Panc1 (cell line): ENCODE measurements around the gene TRA2A. TPM values are rescaled to one million over a fixed set of nuclear protein-coding genes. Genes with fewer than 3 reads are reported as not detected.

ENCODE experiments used
- ATAC-seq: fragments of 200-7000 bp; cut with Tn5 transposase; 2 replicates; pipeline ENCODE4 v1.9.1; 2020; ENCODE audit warnings: mild to moderate bottlenecking, moderate library complexity
- BruUV-seq: library from RNA; stranded (reverse); fragments of 400-500 nt; replicated peaks from 2 replicates; lab custom pipeline; 2021; lab: Mats Ljungman, UMichigan
- CTCF ChIA-PET: fragments of 300-600 bp; sonication (Branson Sonifier 250); formaldehyde crosslinking; loops from one replicate; lab custom pipeline; 2022; ENCODE audit warnings: antibody characterized with exemption; lab: Charles Lee
- POLR2A ChIA-PET: fragments of 300-600 bp; sonication (Branson Sonifier 250); formaldehyde crosslinking; loops from one replicate; lab custom pipeline; 2022; ENCODE audit warnings: antibody characterized with exemption; lab: Charles Lee
- DNase-seq: peaks from one replicate; pipeline ENCODE4 v3.0.0-alpha.2; 2010; ENCODE audit warnings: low read depth, low spot score
- H3K27ac ChIP-seq: 2 replicates; pipeline ENCODE4 v1.5.1; 2011; ENCODE audit warnings: mild to moderate bottlenecking, low read length, inconsistent platforms
- H3K27me3 ChIP-seq: fragments of 200-500 bp; sonication (Bioruptor generic); 2 replicates; pipeline ENCODE4 v1.6.0; 2014; ENCODE audit warnings: low read length, inconsistent platforms; ENCODE audit not compliant: control insufficient read depth, insufficient read depth
- H3K36me3 ChIP-seq: fragments of 200-500 bp; sonication (Bioruptor generic); 2 replicates; pipeline ENCODE4 v1.5.1; 2014; ENCODE audit warnings: inconsistent platforms, mild to moderate bottlenecking, low read length, moderate library complexity; ENCODE audit not compliant: control insufficient read depth, insufficient read depth
- H3K4me1 ChIP-seq: 2 replicates; pipeline ENCODE4 v1.5.1; 2011; ENCODE audit warnings: inconsistent platforms, mild to moderate bottlenecking, low read length, moderate library complexity; ENCODE audit not compliant: control insufficient read depth, insufficient read depth
- H3K4me3 ChIP-seq, 2 experiments: 2 replicates each; pipeline ENCODE4 v1.5.1; 2011 to 2012; ENCODE audit warnings: low read depth in 2 of 2, low read length in 2 of 2, mild to moderate bottlenecking in 2 of 2, inconsistent platforms in 1 of 2, moderate library complexity in 1 of 2
- H3K9me3 ChIP-seq: fragments of 200-500 bp; sonication (Bioruptor generic); 2 replicates; pipeline ENCODE4 v1.5.1; 2014; ENCODE audit warnings: low read depth, mild to moderate bottlenecking, inconsistent platforms, low read length, moderate library complexity; ENCODE audit not compliant: control insufficient read depth, insufficient read depth
- CTCF ChIP-seq: fragments of 450-650 bp; IDR thresholded peaks from 2 replicates; pipeline ENCODE4 v1.5.1; 2017; ENCODE audit warnings: mild to moderate bottlenecking
- POLR2AphosphoS5 ChIP-seq: IDR thresholded peaks from 2 replicates; pipeline ENCODE4 v1.6.1; 2012; ENCODE audit warnings: mild to moderate bottlenecking, low read depth, low read length, moderate library complexity
- REST ChIP-seq, 2 experiments: IDR thresholded peaks; 2 replicates each; pipeline ENCODE4 v1.6.1; 2011 to 2012; ENCODE audit warnings: low read depth in 2 of 2, control low read depth in 1 of 2, low read length in 1 of 2, mild to moderate bottlenecking in 1 of 2, moderate library complexity in 1 of 2; ENCODE audit not compliant: insufficient read depth in 1 of 2
- SIN3A ChIP-seq: IDR thresholded peaks from 2 replicates; pipeline ENCODE4 v1.6.1; 2012; ENCODE audit warnings: low read depth, mild to moderate bottlenecking, low read length, moderate library complexity, borderline replicate concordance; ENCODE audit not compliant: insufficient read depth
- TCF7L2 ChIP-seq: IDR thresholded peaks from 2 replicates; pipeline ENCODE4 v1.6.1; 2011; ENCODE audit warnings: mild to moderate bottlenecking, low read depth, low read length, inconsistent platforms
- in situ Hi-C: cut with HindIII; loops from 2 replicates; pipeline ENCODE4 v1.10.0; 2016; ENCODE audit warnings: low sequenced_read_pairs, low pct_unique_long_range_greater_than_20kb
- intact Hi-C: fragments of 100-400 bp; cut with micrococcal nuclease; formaldehyde crosslinking; loops from one replicate; pipeline ENCODE4 v1.10.0; 2022; ENCODE audit not compliant: unreplicated experiment
- total RNA-seq: library from RNA; stranded (reverse); gene quantifications from one replicate; pipeline ENCODE4 v1.2.1, GENCODE V29; 2021; ENCODE audit not compliant: unreplicated experiment

TRA2A gene
- total RNA-seq, 1 experiment from 2014 or later, result 106 TPM

- in situ Hi-C loops (no loop called here), intact Hi-C loops (no loop called here)
- TF ChIP-seq REST (IDR thresholded peaks at IDR 0.05; ENCODE audit: insufficient read depth in 1 of 2, low read depth in 2 of 2, low read length in 1 of 2) (no peak), TCF7L2 (no peak), CTCF (no peak), POLR2AphosphoS5 (no peak), SIN3A (no peak)
- Histone ChIP-seq H3K4me3 (peak overlapping the region; percentile 87 to 98), H3K27me3 (no peaks in the 10 kb centered on the region), H3K4me1 (peaks cover 42% of the 10 kb centered on the region), H3K36me3 (no peaks in the 10 kb centered on the region; the same call in none of the 2 replicates), H3K9me3 (no peaks in the 10 kb centered on the region), H3K27ac (peak overlapping the region; percentile 100)
- ChIA-PET CTCF (no interaction called here), POLR2A (no interaction called here)
- no TSS peak for BruUV-seq
- ATAC-seq (no peak), DNase-seq (no peak)
Measured at GRCh38 chr7:23467291-23467805, 64.4 kb downstream of the TRA2A start.

- Histone ChIP-seq H3K27me3 (no peaks in the 10 kb centered on the region), H3K4me1 (peaks cover 46% of the 10 kb centered on the region), H3K4me3 (no peak overlapping the region), H3K27ac (0 out of 2 replicates have a peak overlapping the region, but pooled peaks have one; percentile 5), H3K36me3 (no peaks in the 10 kb centered on the region; the same call in none of the 2 replicates), H3K9me3 (no peaks in the 10 kb centered on the region)
- ChIA-PET POLR2A (interaction anchor here (0.6 kb wide), 1 partner anchor 71 kb away, joined by 3 read pairs; no protein-coding TSS in a partner anchor), CTCF (interaction anchor here (0.6 to 2.2 kb wide), 5 partner anchors 33 to 377 kb away, joined by 3 to 12 read pairs (median 4); no protein-coding TSS in a partner anchor)
- intact Hi-C loops, result no loop called here
- in situ Hi-C loops, result no loop called here
- TF ChIP-seq REST (IDR thresholded peaks at IDR 0.05; ENCODE audit: insufficient read depth in 1 of 2, low read depth in 2 of 2, low read length in 1 of 2), result no peak
- peak; percentile 43 for TF ChIP-seq CTCF
- no peak for TF ChIP-seq POLR2AphosphoS5
- TF ChIP-seq TCF7L2, result no peak
- DNase-seq, result no peak
- BruUV-seq, result TSS peak; percentile 1
- no peak for ATAC-seq
Measured at GRCh38 chr7:23462846-23463245, 68.9 kb downstream of the TRA2A start.
